Fibroblast of lung (primary cell): ENCODE results near the gene MEIOC. TPM values are rescaled to one million over a fixed set of nuclear protein-coding genes. Genes with fewer than 3 reads are reported as not detected.

Source experiments
- DNase-seq, 2 donors: peaks; one replicate each; pipeline versions ENCODE4 v3.0.0 to v3.0.0-alpha.2; 2010; ENCODE audit warnings: low read depth in 2 of 2
- H2AFZ ChIP-seq: 2 replicates; pipeline ENCODE4 v1.5.1; 2012; ENCODE audit warnings: low read length, control low read depth, inconsistent platforms
- H3K27ac ChIP-seq: 2 replicates; pipeline ENCODE4 v1.5.1; 2011; ENCODE audit warnings: low read length, control low read depth; ENCODE audit not compliant: insufficient read depth
- H3K27me3 ChIP-seq: 2 replicates; pipeline ENCODE4 v1.5.1; 2011; ENCODE audit warnings: mild to moderate bottlenecking, low read length; ENCODE audit not compliant: control insufficient read depth, insufficient read depth
- H3K36me3 ChIP-seq: 2 replicates; pipeline ENCODE4 v1.5.1; 2011; ENCODE audit warnings: low read length; ENCODE audit not compliant: control insufficient read depth, insufficient read depth
- H3K4me1 ChIP-seq: 2 replicates; pipeline ENCODE4 v1.5.1; 2011; ENCODE audit warnings: low read length; ENCODE audit not compliant: control insufficient read depth, insufficient read depth; ENCODE audit errors: extremely low read depth
- H3K4me2 ChIP-seq: 2 replicates; pipeline ENCODE4 v1.5.1; 2011; ENCODE audit warnings: low read length, control low read depth; ENCODE audit not compliant: insufficient read depth; ENCODE audit errors: extremely low read depth
- H3K4me3 ChIP-seq, 4 experiments: fragments of 200-600 bp in 1 of 4; sonication (generic) in 1 of 4; replicated peaks in 1 of 4; 2 replicates each; pipeline ENCODE4 v1.5.1; 2011 to 2016; ENCODE audit warnings: low read length in 4 of 4, low read depth in 3 of 4, mild to moderate bottlenecking in 3 of 4, control low read depth in 2 of 4, inconsistent platforms in 1 of 4, mixed read lengths in 1 of 4; ENCODE audit not compliant: insufficient read depth in 1 of 4; ENCODE audit errors: control extremely low read depth in 1 of 4
- H3K79me2 ChIP-seq: 2 replicates; pipeline ENCODE4 v1.5.1; 2012; ENCODE audit warnings: mild to moderate bottlenecking, low read length, inconsistent platforms; ENCODE audit not compliant: control insufficient read depth, insufficient read depth
- H3K9ac ChIP-seq: 2 replicates; pipeline ENCODE4 v1.5.1; 2011; ENCODE audit warnings: mild to moderate bottlenecking, low read length, control low read depth; ENCODE audit not compliant: insufficient read depth
- H3K9me3 ChIP-seq: 2 replicates; pipeline ENCODE4 v1.5.1; 2012; ENCODE audit warnings: low read depth, low read length; ENCODE audit not compliant: control insufficient read depth, insufficient read depth
- H4K20me1 ChIP-seq: 2 replicates; pipeline ENCODE4 v1.5.1; 2011; ENCODE audit warnings: low read length; ENCODE audit not compliant: control insufficient read depth, insufficient read depth; ENCODE audit errors: extremely low read depth
- CTCF ChIP-seq, 2 donors: IDR thresholded peaks in 1 of 2; conservative IDR thresholded peaks in 1 of 2; 1 replicate in 1 of 2; 2 replicates in 1 of 2; pipeline ENCODE4 v1.5.1; 2011 to 2012; ENCODE audit warnings: low read length in 2 of 2, control low read depth in 1 of 2, inconsistent platforms in 1 of 2, low read depth in 1 of 2, mild to moderate bottlenecking in 1 of 2
- EZH2 ChIP-seq: IDR thresholded peaks from 2 replicates; pipeline ENCODE4 v1.5.1; 2012; ENCODE audit warnings: low read length, control low read depth, mild to moderate bottlenecking; ENCODE audit errors: missing control alignments
- polyA plus RNA-seq, 2 donors: library from polyadenylated mRNA; depleted of rRNA in 1 of 2; stranded (reverse) in 1 of 2; unstranded in 1 of 2; fragments of >200 nt; gene quantifications; 2 replicates each; pipeline ENCODE4 v1.2.1, GENCODE V29; 2011 to 2012; ENCODE audit warnings: missing spikeins in 1 of 2
- total RNA-seq: library from RNA; depleted of rRNA; stranded (reverse); fragments of >200 nt; gene quantifications from 2 replicates; pipeline ENCODE4 v1.2.1, GENCODE V29; 2014

Gene MEIOC
- total and polyA plus RNA-seq, 2 donors (not counting 1 experiment from before 2014, with no cell fraction given): under 0.01 to 0.07 TPM

DNA sequence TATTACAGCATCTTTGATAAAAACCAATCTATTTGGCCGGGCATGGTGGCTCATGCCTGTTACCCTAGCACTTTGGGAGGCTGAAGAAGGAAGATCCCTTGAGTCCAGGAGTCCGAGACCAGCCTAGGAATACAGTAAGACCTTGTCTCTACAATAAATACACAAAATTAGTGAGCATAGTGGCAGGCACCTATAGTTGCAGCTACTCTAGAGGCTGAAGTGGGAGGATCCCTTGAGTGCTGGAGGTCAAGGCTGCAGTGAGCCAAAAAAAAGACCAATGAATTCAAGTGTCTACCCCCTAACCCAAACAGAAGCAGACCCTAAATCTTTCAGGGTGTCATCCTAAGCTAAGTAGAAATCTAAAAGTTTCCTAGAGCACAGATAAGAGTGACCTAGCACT lies 7.3 kb upstream of the MEIOC start:
- Histone ChIP-seq H3K9ac (no peak overlapping the region), H3K4me3 (no peak overlapping the region), H3K4me2 (no peak overlapping the region), H3K27ac (no peak overlapping the region), H2AFZ (no peak overlapping the region), H3K4me1 (no peaks in the 10 kb centered on the region), H4K20me1 (no peaks in the 10 kb centered on the region), H3K9me3 (no peaks in the 10 kb centered on the region), H3K36me3 (no peaks in the 10 kb centered on the region), H3K79me2 (no peaks in the 10 kb centered on the region), H3K27me3 (peaks cover 4% of the 10 kb centered on the region)
- TF ChIP-seq CTCF (conservative IDR thresholded peaks at IDR 0.05 in 1 of 2, IDR thresholded peaks at IDR 0.05 in 1 of 2; ENCODE audit: low read depth in 1 of 2, low read length in 2 of 2) (no peak), EZH2 (no peak)
- DNase-seq: no peak

GRCh38 chr17:44651228-44651627 lies 5.0 kb upstream of the MEIOC start:
- Histone ChIP-seq H2AFZ (no peak overlapping the region), H3K27me3 (peaks cover 9% of the 10 kb centered on the region), H3K4me3 (no peak overlapping the region), H4K20me1 (no peaks in the 10 kb centered on the region), H3K36me3 (no peaks in the 10 kb centered on the region), H3K4me1 (no peaks in the 10 kb centered on the region), H3K4me2 (no peak overlapping the region), H3K79me2 (no peaks in the 10 kb centered on the region), H3K27ac (no peak overlapping the region), H3K9me3 (no peaks in the 10 kb centered on the region), H3K9ac (no peak overlapping the region)
- TF ChIP-seq EZH2 (no peak), CTCF (conservative IDR thresholded peaks at IDR 0.05 in 1 of 2, IDR thresholded peaks at IDR 0.05 in 1 of 2; ENCODE audit: low read depth in 1 of 2, low read length in 2 of 2) (no peak)
- DNase-seq: no peak

DNA sequence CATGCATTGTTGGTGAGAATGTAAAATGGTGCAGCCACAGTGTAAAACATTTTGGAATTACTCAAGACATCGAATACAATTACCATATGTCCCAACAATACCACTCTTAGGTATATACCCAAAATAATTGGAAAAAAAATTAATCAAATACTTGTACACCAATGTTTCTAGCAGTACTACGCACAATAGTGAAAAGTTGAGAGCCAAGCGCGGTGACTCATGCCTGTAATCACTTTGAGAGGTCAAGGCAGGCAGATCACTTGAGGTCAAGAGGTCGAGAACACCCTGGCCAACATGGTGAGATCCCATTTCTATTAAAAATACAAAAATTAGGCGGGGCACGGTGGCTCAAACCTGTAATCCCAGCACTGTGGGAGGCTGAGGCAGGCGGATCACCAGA lies 3.5 kb upstream of the MEIOC start:
- TF ChIP-seq EZH2: no peak
- no peak for TF ChIP-seq CTCF (conservative IDR thresholded peaks at IDR 0.05 in 1 of 2, IDR thresholded peaks at IDR 0.05 in 1 of 2; ENCODE audit: low read depth in 1 of 2, low read length in 2 of 2)
- H3K4me1 ChIP-seq: no peaks in the 10 kb centered on the region
- no peaks in the 10 kb centered on the region for H3K79me2 ChIP-seq
- no peaks in the 10 kb centered on the region for H3K9me3 ChIP-seq
- DNase-seq: no peak
- no peak overlapping the region for H2AFZ ChIP-seq
- no peak overlapping the region for H3K9ac ChIP-seq
- no peaks in the 10 kb centered on the region for H3K36me3 ChIP-seq
- no peaks in the 10 kb centered on the region for H4K20me1 ChIP-seq
- H3K27me3 ChIP-seq: peaks cover 14% of the 10 kb centered on the region
- no peak overlapping the region for H3K4me3 ChIP-seq
- no peak overlapping the region for H3K27ac ChIP-seq
- no peak overlapping the region for H3K4me2 ChIP-seq
